Cerebellar cortex (tissue), 1 donor: ENCODE data around the gene MOB3B.

ENCODE experiments used
- DNase-seq: peaks from one replicate; pipeline ENCODE4 v3.0.0-alpha.2; 2015; ENCODE audit warnings: low spot score

The MOB3B gene

GRCh38 chr9:27361492-27361891, 168.1 kb downstream of the MOB3B start:
- no peak for DNase-seq

- no peak for DNase-seq
Measured at GRCh38 chr9:27359763-27360162, 169.9 kb downstream of the MOB3B start.

- no peak for DNase-seq
Measured at GRCh38 chr9:27358007-27358406, 171.6 kb downstream of the MOB3B start.

DNA sequence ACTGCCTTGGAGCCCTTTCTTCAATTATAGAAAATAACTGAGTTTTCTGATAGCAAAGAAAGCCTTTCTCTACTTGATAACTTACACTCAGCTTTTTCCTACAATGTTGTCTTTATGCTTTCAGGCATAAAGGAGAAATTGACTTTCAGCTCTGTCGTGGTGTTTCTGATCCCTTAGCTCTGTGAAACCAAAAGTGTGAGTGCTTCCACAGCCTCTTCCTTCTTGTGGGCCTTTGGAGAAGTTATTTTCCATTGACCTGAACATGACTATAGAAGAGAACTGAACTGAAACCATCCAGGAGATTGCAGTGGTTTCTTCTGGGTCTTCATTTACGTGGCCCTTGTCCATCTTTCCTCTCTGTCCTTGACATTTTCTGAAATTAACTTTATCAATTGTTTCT, 173.2 kb downstream of the MOB3B start:
- no peak for DNase-seq

- DNase-seq: no peak
Measured at GRCh38 chr9:27355166-27355565, 174.4 kb downstream of the MOB3B start.

GRCh38 chr9:27353474-27354229, 176.0 kb downstream of the MOB3B start:
- DNase-seq: peak; percentile 35

GRCh38 chr9:27353166-27353473, 176.5 kb downstream of the MOB3B start:
- DNase-seq: no peak

- no peak for DNase-seq
Measured at GRCh38 chr9:27352457-27353165, 177.0 kb downstream of the MOB3B start.

GRCh38 chr9:27351438-27351837, 178.2 kb downstream of the MOB3B start:
- DNase-seq: peak; percentile 18

GRCh38 chr9:27350382-27350976, 179.1 kb downstream of the MOB3B start:
- no peak for DNase-seq

GRCh38 chr9:27349698-27350080, 179.9 kb downstream of the MOB3B start:
- DNase-seq: no peak

- DNase-seq: no peak
Measured at GRCh38 chr9:27348785-27349697, 180.6 kb downstream of the MOB3B start.

DNA sequence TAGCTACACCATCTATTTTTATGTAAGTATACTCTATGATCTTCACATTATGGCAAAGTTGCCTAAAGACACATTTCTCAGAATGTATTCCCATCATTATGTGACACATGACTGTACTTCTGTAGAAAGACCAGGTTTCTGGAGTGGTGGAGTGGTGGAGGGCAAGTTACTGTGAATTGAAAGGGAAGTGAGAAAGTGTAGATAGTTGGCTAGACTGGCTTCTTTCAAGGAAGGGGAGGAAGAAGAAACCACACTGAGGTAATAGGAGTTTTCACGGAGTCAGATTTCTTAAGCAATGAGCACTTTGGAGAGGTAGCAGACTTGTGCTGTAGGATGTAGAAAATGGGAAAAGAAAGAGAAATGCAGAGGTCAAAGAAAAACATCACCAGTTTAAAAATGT, 181.7 kb downstream of the MOB3B start:
- DNase-seq: no peak

- no peak for DNase-seq
Measured at GRCh38 chr9:27344776-27345175, 184.8 kb downstream of the MOB3B start.

GRCh38 chr9:27341545-27342294, 187.9 kb downstream of the MOB3B start:
- DNase-seq: no peak

DNA sequence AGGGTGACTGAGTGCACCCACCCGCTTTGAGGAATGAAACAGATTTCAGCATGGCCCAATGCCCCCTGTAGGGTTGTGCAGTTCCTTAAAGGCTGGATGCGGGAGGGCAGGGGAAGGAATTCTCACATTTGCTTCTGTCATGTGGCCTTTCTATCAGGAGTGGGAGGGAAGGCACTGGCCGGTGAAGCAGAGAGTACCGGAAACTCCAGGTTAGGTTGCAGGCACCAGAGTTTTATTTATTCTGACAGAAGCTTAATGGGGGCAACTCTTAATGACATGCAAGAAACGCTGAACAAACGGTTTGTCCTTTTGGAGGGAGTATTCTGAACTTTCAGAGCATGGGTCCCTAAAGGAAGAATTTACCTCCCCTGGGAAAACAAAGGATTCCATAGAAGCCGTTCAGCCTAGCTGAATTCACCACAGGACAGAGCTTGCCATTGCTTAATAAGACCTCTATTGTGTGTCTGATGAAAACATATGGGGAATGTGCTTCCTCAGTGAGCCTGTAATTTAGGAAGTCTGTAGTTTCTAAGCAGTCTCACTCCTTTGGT, 188.6 kb downstream of the MOB3B start:
- no peak for DNase-seq

GRCh38 chr9:27340285-27340674, 189.3 kb downstream of the MOB3B start:
- no peak for DNase-seq

- DNase-seq: no peak
Measured at GRCh38 chr9:27339661-27340284, 189.8 kb downstream of the MOB3B start.

- no peak for DNase-seq
Measured at GRCh38 chr9:27338527-27338903, 191.1 kb downstream of the MOB3B start.

DNA sequence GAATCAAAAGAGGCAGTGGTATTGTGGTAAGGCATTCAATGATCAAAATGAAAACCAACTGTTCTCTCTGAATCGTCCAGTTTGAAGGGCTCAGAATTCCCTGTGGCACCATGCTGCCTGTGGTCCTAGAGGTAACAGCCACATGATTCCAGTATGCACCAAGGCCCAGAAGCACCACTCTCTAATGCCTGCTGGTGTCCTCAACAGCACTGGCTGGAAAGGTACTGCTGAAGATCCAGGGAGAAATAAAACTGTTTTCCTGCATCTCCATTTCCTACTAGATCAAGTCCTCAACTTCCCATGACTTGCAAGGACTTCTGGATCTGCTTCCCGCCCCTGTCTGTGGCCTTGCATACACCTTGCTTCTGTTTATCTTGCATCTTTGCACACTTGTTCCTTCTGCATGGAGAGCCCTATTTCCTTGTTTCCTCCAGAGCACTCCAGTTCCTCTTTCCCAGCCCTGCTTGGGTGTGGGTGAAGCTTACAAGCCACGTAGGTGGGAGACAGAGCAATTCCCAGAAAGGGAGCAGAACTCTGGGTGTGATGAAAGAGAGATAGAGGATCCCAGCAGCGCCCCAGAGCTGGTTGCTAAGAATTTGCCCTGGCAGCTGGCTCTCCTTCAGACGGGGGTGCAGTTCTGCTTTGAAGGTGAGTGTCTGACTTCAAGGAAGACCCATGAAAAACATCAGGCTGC, 191.6 kb downstream of the MOB3B start:
- DNase-seq: no peak
